IMR-90 (cell line): Measurements from ENCODE around the gene STARD13.

Source experiments
- CEBPB ChIP-seq: IDR thresholded peaks from 2 replicates; pipeline ENCODE4 v1.6.1; 2012; ENCODE audit warnings: low read depth, low read length, improper control_type of control experiment
- MAZ ChIP-seq: IDR thresholded peaks from 2 replicates; pipeline ENCODE4 v1.6.1; 2012; ENCODE audit warnings: low read depth, mild to moderate bottlenecking, low read length, improper control_type of control experiment, moderate library complexity, borderline replicate concordance
- POLR2A ChIP-seq: IDR thresholded peaks from 2 replicates; pipeline ENCODE4 v1.6.1; 2012; ENCODE audit warnings: mild to moderate bottlenecking, low read depth, low read length
- RFX5 ChIP-seq: IDR thresholded peaks from 2 replicates; pipeline ENCODE4 v1.8.0; 2012; ENCODE audit warnings: low read depth, mild to moderate bottlenecking, low read length, moderate library complexity
- SMC3 ChIP-seq: fragments of 150-350 bp; IDR thresholded peaks from 2 replicates; pipeline ENCODE4 v1.6.1; 2016; ENCODE audit warnings: low read depth, mild to moderate bottlenecking, antibody characterized with exemption, low read length, moderate library complexity

GRCh38 chr13:33286128-33286527, 573 bp upstream of the STARD13 start:
- TF ChIP-seq POLR2A (no peak), RFX5 (no peak), SMC3 (no peak), CEBPB (no peak), MAZ (no peak)
